ENCODE data around the gene KRTAP6-2.

The KRTAP6-2 gene

GRCh38 chr21:30563630-30564029 is 35.1 kb downstream of the KRTAP6-2 start:
- Mint-ChIP-seq H3K9me3 (no peaks in the 10 kb centered on the region), H3K27ac (no peak overlapping the region), H3K27me3 (ENCODE audit: low read depth) (no peaks in the 10 kb centered on the region), H3K4me3 (no peak overlapping the region), H3K4me1 (no peaks in the 10 kb centered on the region), H3K36me3 (ENCODE audit: low read depth) (no peaks in the 10 kb centered on the region)
- no peak for TF ChIP-seq CTCF (IDR thresholded peaks at IDR 0.05; ENCODE audit: unreplicated experiment in 3 of 3)

- Mint-ChIP-seq H3K36me3 (ENCODE audit: low read depth) (no peaks in the 10 kb centered on the region), H3K9me3 (no peaks in the 10 kb centered on the region), H3K4me3 (no peak overlapping the region), H3K27ac (no peak overlapping the region), H3K4me1 (no peaks in the 10 kb centered on the region), H3K27me3 (ENCODE audit: low read depth) (no peaks in the 10 kb centered on the region)
- TF ChIP-seq CTCF (IDR thresholded peaks at IDR 0.05; ENCODE audit: unreplicated experiment in 3 of 3) = no peak
Measured at GRCh38 chr21:30563072-30563471, 35.6 kb downstream of the KRTAP6-2 start.

GRCh38 chr21:30561957-30562356 is 36.7 kb downstream of the KRTAP6-2 start:
- H3K27me3 Mint-ChIP-seq (ENCODE audit: low read depth) = no peaks in the 10 kb centered on the region
- no peaks in the 10 kb centered on the region for H3K36me3 Mint-ChIP-seq (ENCODE audit: low read depth)
- TF ChIP-seq CTCF (IDR thresholded peaks at IDR 0.05; ENCODE audit: unreplicated experiment in 3 of 3) = no peak
- H3K27ac Mint-ChIP-seq = no peak overlapping the region
- no peak overlapping the region for H3K4me3 Mint-ChIP-seq
- no peaks in the 10 kb centered on the region for H3K4me1 Mint-ChIP-seq
- H3K9me3 Mint-ChIP-seq = no peaks in the 10 kb centered on the region

- no peaks in the 10 kb centered on the region for H3K4me1 Mint-ChIP-seq
- H3K9me3 Mint-ChIP-seq = no peaks in the 10 kb centered on the region
- no peak for TF ChIP-seq CTCF (IDR thresholded peaks at IDR 0.05; ENCODE audit: unreplicated experiment in 3 of 3)
- H3K27me3 Mint-ChIP-seq (ENCODE audit: low read depth) = no peaks in the 10 kb centered on the region
- no peak within 1 kb of the TSS for H3K4me3 Mint-ChIP-seq
- H3K36me3 Mint-ChIP-seq (ENCODE audit: low read depth) = no peaks in the 10 kb centered on the region
- no peak within 1 kb of the TSS for H3K27ac Mint-ChIP-seq
Measured at GRCh38 chr21:30561264-30561895, 37.3 kb downstream of the KRTAP6-2 start, which contains the start of gene KRTAP19-7. KRTAP19-7 (minus strand) TSS chr21:30561314; CDS start chr21:30561289, 25 bp downstream.

GRCh38 chr21:30555095-30555494 is 43.6 kb downstream of the KRTAP6-2 start:
- Mint-ChIP-seq H3K36me3 (ENCODE audit: low read depth) (no peaks in the 10 kb centered on the region), H3K27ac (no peak overlapping the region), H3K4me1 (no peaks in the 10 kb centered on the region), H3K27me3 (ENCODE audit: low read depth) (no peaks in the 10 kb centered on the region), H3K9me3 (peaks cover 15% of the 10 kb centered on the region), H3K4me3 (no peak overlapping the region)
- no peak for TF ChIP-seq CTCF (IDR thresholded peaks at IDR 0.05; ENCODE audit: unreplicated experiment in 3 of 3)

- Mint-ChIP-seq H3K4me3 (no peak overlapping the region), H3K36me3 (ENCODE audit: low read depth) (no peaks in the 10 kb centered on the region), H3K27me3 (ENCODE audit: low read depth) (no peaks in the 10 kb centered on the region), H3K4me1 (no peaks in the 10 kb centered on the region), H3K27ac (no peak overlapping the region), H3K9me3 (peaks cover 17% of the 10 kb centered on the region)
- no peak for TF ChIP-seq CTCF (IDR thresholded peaks at IDR 0.05; ENCODE audit: unreplicated experiment in 3 of 3)
Measured at GRCh38 chr21:30552782-30553181, 45.9 kb downstream of the KRTAP6-2 start.
